ENCODE results near the gene PRR11.
A peak's percentile ranks its signal among the peaks of the same experiment; 100 is the strongest.
"Not testable (repeated sequence)": the region's sequence is repeated elsewhere in the genome, so short reads cannot be mapped to it uniquely, and the experiment has no call there.

The PRR11 gene

DNA sequence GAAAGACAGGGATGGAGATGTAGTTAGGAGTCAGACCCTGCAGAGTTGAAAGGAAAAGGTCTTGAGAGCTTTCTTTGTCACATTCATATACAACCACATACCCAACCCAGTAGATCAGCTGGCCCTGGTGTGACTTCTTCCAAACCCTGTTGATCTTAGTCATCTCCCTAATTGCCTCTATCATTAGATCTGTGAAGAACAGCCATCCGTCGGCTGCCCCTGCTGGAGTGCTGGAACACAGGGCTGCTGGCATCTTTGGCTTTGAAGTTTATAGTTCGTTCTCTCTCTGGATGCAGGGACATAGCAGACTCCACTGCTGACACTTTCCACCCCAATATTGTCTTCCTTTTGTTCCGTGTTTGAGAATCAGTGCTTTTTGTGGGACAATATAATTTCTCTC is 43.9 kb downstream of the PRR11 start:
- no peak for DNase-seq (ENCODE audit: extremely low spot score, insufficient read length, low read depth)
- FAIRE-seq: no peak

GRCh38 chr17:59202320-59202719 is 46.8 kb downstream of the PRR11 start:
- FAIRE-seq (no peak), DNase-seq (ENCODE audit: extremely low spot score, insufficient read length, low read depth) (no peak)

GRCh38 chr17:59219370-59219769 is 63.8 kb downstream of the PRR11 start:
- FAIRE-seq (no peak), DNase-seq (ENCODE audit: extremely low spot score, insufficient read length, low read depth) (no peak)

GRCh38 chr17:59219992-59220327 is 64.4 kb downstream of the PRR11 start:
- no peak for DNase-seq (ENCODE audit: extremely low spot score, insufficient read length, low read depth)
- FAIRE-seq: no peak

DNA sequence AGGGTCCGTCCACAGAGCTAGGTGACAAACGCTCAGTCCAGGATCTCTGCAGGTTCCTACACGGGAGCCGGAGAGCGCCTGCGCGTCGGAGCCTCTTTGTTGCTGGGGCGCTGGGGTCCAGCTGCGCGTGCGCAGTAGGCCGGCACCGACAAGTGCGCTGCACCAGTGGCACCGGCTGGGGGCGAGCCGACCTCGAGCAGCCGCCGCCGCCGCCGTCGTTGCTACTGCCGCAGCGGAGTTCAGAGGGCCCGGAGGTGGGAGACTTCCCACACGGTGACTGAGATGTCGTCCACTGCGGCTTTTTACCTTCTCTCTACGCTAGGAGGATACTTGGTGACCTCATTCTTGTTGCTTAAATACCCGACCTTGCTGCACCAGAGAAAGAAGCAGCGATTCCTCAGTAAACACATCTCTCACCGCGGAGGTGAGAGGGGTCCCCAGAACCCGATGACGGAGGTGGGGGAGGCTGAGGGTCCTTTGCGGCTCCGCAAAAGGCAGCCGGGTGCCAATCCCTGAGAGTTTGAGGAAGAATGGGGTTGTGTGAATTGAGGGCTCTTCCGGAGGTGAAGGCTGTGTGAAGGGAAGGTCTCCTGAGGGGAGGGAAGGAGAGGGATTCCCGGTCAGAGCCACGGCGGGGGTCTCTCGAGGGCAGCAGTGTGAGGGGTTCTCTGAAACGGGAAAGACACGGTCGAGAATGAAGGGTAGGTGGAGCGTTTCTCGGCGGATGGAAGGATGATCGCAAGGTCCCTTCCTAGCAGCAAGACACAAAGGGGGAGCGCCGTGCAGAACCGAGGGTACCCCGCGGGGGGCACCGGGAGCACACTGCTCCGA is 65.0 kb downstream of the PRR11 start, which contains the start of gene GDPD1:
GDPD1 (plus strand) TSS at position 184 of the 831 bp plus-strand sequence; CDS start at position 283, 99 bp downstream.
- FAIRE-seq (peak; percentile 92), DNase-seq (ENCODE audit: extremely low spot score, insufficient read length, low read depth) (peak; percentile 87)

DNA sequence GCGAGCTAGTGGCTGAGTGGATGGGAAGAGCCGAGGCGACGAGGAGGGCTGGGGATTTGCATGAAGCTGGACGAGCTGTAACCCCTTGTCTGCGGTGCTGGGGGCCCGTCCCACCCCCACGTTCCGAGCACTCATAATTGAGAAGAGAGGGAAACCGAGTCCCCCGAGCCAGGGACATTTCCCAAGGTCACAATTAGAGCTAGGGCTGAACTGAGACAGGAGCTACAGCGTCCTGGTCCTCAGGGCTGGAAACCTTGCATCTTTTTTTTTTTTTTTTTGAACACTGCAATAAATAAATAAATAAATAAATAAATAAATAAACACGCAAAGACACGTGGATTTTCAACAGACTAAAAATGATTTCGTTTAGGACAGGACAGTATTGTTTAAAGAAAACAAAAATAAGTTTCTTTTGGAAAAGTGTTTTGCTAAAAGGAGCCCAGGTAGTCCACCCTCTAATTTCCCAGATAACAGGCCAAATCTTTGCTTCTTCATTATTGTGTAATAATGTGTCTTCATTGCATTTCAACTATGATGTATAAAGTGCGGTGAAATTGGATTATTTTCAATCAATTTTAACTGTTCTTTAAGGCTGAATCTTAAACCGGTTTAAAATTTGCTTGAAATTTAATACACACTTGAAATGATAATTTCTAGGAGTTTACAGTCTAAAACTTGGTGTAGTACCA is 65.8 kb downstream of the PRR11 start:
- DNase-seq (ENCODE audit: extremely low spot score, insufficient read length, low read depth) (no peak), FAIRE-seq (no peak)

DNA sequence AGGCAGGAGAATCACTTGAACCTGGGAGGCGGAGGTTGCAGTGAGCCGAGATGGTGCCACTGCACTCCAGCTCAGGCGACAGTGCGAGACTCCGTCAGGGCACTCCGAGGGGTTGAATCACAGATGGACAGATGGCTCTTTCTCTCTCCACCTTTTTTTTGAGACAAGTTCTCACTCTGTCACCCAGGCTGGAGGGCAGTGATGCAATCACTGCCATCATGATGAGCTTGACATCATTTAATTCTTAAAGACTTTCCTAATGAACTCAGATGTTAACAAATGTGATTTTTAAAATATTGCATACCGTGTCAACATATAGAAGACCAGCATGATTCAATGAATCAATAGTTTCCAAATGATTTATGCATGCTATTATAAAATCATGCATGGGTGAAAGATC is 68.3 kb downstream of the PRR11 start:
- FAIRE-seq (no peak), DNase-seq (ENCODE audit: extremely low spot score, insufficient read length, low read depth) (no peak)

- DNase-seq (ENCODE audit: extremely low spot score, insufficient read length, low read depth); FAIRE-seq: not testable (repeated sequence)
Observed at GRCh38 chr17:59228588-59228987, 73.0 kb downstream of the PRR11 start.

DNA sequence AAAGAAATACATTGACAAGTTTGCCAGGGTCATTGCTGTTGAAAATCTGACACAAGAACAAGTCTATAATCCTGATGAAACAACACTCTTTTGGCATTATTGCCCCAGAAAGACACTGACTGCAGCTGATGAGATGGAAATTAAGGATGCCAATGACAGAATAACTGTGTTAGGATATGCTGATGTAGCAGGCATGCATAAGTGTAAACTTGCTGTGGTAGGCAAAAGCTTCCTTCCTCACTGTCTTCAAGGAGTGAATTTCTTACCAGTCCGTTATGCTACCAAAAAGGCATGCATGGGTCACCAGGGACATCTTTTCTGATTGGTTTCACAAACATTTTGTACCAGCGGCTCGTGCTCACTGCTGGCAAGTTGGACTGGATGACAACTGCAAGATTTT is 75.2 kb downstream of the PRR11 start:
- FAIRE-seq (no peak), DNase-seq (ENCODE audit: extremely low spot score, insufficient read length, low read depth) (no peak)

DNA sequence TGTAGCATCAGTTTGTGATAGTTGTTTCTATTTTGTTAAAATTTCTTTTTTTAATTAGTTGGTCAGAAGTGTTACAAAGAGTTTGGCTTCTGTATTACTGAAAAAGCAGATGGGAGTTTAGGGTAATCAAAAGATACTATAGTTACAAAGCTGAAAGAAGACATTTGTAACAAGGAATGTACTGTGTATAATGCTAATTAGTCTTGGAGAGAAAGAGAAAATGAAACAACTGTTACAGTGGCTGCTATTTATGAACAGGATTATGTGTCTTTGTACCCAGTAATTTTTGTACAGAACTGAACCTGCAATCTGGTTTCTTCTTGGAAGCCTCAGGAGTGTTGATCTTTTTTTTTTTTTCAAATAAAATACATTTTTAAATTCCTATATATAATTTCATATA is 79.1 kb downstream of the PRR11 start:
- DNase-seq (ENCODE audit: extremely low spot score, insufficient read length, low read depth) (no peak), FAIRE-seq (no peak)

DNA sequence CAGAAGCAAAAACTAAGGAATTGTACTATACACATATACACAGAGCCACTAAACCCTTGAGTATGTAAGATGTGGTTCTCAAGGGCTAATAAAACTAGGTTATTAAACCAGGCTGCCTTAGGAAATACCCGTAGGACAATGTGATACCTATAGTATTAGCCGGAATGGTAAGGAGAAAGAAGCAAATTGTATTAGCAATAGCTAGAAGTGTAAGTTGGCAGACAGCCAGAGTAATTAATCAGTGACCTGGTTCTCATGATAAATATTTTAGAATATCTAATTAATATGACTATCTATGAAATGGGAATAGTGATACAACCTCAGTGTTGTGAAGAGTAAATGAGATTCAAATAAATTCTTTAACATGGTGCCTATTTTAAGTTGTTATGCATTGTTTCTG is 83.4 kb downstream of the PRR11 start:
- no peak for DNase-seq (ENCODE audit: extremely low spot score, insufficient read length, low read depth)
- FAIRE-seq: no peak

DNA sequence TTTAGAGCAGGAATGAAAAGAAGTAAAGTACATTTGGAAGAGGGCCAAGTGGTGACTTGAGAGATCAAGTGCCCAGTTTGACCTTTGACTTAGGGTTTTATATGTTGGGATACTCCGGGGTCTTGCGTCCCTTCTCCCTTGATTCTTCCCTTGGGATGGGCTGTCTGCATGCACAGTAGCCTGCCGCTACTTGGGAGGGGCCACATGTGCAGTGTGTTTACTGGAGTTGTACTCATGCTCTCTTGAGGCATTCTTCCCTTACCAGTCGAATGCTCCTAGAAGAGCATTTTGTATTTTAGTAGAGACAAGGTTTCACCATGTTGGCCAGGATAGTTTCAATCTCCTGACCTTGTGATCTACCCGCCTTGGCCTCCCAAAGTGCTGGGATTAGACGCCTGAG is 88.5 kb downstream of the PRR11 start:
- no peak for FAIRE-seq
- DNase-seq (ENCODE audit: extremely low spot score, insufficient read length, low read depth): no peak

All from GM18507 (cell line).